Uterus (tissue), 4 donors: Measurements from ENCODE around the gene SOCS1. TPM values are rescaled to one million over a fixed set of nuclear protein-coding genes. Genes with fewer than 3 reads are reported as not detected.

ENCODE experiments used
- DNase-seq, 2 donors: peaks; one replicate each; pipeline ENCODE4 v3.0.0-alpha.2; 2019 to 2020
- H3K27ac ChIP-seq, 2 donors: fragments of 200-600 bp; sonication (generic); 1 replicate in 1 of 2; 2 replicates in 1 of 2; pipeline ENCODE4 v1.5.1; 2016 to 2018
- H3K27me3 ChIP-seq, 2 donors: fragments of 200-600 bp; sonication (generic); one replicate each; pipeline ENCODE4 v1.5.1; 2018 to 2019; ENCODE audit warnings: control low read depth in 1 of 2
- H3K36me3 ChIP-seq, 2 donors: fragments of 200-600 bp; sonication (generic); one replicate each; pipeline ENCODE4 v1.5.1; 2019; ENCODE audit warnings: control low read depth in 1 of 2
- H3K4me1 ChIP-seq, 2 donors: fragments of 200-600 bp; sonication (generic); one replicate each; pipeline ENCODE4 v1.5.1; 2018 to 2019; ENCODE audit warnings: control low read depth in 1 of 2
- H3K4me3 ChIP-seq, 2 donors: fragments of 200-600 bp; sonication (generic); 1 replicate in 1 of 2; 2 replicates in 1 of 2; pipeline ENCODE4 v1.5.1; 2018 to 2019; ENCODE audit warnings: mild to moderate bottlenecking in 1 of 2
- H3K9me3 ChIP-seq, 2 donors: fragments of 200-600 bp; sonication (generic); one replicate each; pipeline ENCODE4 v1.5.1; 2019; ENCODE audit warnings: control low read depth in 1 of 2
- CTCF ChIP-seq, 4 experiments: fragments of 200-600 bp in 2 of 4; fragments of 450-650 bp in 2 of 4; sonication (generic) in 2 of 4; IDR thresholded peaks; one replicate each; pipeline ENCODE4 v1.5.1; 2016 to 2019; ENCODE audit warnings: antibody characterized with exemption in 4 of 4, mild to moderate bottlenecking in 2 of 4, moderate library complexity in 1 of 4
- POLR2A ChIP-seq, 2 donors: fragments of 450-650 bp; IDR thresholded peaks; one replicate each; pipeline ENCODE4 v1.6.1; 2016; ENCODE audit warnings: antibody characterized with exemption in 2 of 2, mild to moderate bottlenecking in 1 of 2, moderate library complexity in 1 of 2
- intact Hi-C: fragments of 100-400 bp; cut with DNase I; formaldehyde crosslinking; loops from one replicate; pipeline ENCODE4 v1.15.1; 2023; ENCODE audit warnings: low total_unique reads
- total RNA-seq, 4 donors: library from RNA; depleted of rRNA in 3 of 4; stranded (reverse); fragments of >200 nt in 3 of 4; gene quantifications; one replicate each; pipeline versions ENCODE4 v1.1.0 to v1.2.4, GENCODE V29; 2014 to 2023
- donor health status: DM: yes; HTN: yes; CAD: no.

SOCS1 gene
- total RNA-seq, 4 donors from 2014 or later = 6.4 to 45.3 (median 7.6) TPM; not detected in 1

GRCh38 chr16:11276143-11276895 is 20.3 kb upstream of the SOCS1 start, which contains the start of gene PRM2:
TSS of gene PRM2 (minus strand) at chr16:11276480. CDS start at chr16:11276370, 110 bp downstream.
- H3K36me3 ChIP-seq = no peaks in the 10 kb centered on the region
- no peak within 1 kb of the TSS for H3K27ac ChIP-seq
- no peak for TF ChIP-seq CTCF (IDR thresholded peaks at IDR 0.05)
- no peak for DNase-seq
- H3K4me3 ChIP-seq = no peak within 1 kb of the TSS
- no peaks in the 10 kb centered on the region for H3K27me3 ChIP-seq
- H3K4me1 ChIP-seq = no peaks in the 10 kb centered on the region
- intact Hi-C loops = no loop called here
- no peaks in the 10 kb centered on the region for H3K9me3 ChIP-seq

GRCh38 chr16:11274964-11275363 is 19.0 kb upstream of the SOCS1 start:
- H3K4me1 ChIP-seq = no peaks in the 10 kb centered on the region
- H3K4me3 ChIP-seq = no peak overlapping the region
- no peaks in the 10 kb centered on the region for H3K36me3 ChIP-seq
- TF ChIP-seq CTCF (IDR thresholded peaks at IDR 0.05) (no peak), POLR2A (IDR thresholded peaks at IDR 0.05) (no peak)
- no peaks in the 10 kb centered on the region for H3K9me3 ChIP-seq
- no peak for DNase-seq
- no peaks in the 10 kb centered on the region for H3K27me3 ChIP-seq
- no peak overlapping the region for H3K27ac ChIP-seq
- intact Hi-C loops = no loop called here

- no peak overlapping the region for H3K4me3 ChIP-seq
- H3K9me3 ChIP-seq = no peaks in the 10 kb centered on the region
- H3K36me3 ChIP-seq = no peaks in the 10 kb centered on the region
- H3K27me3 ChIP-seq = no peaks in the 10 kb centered on the region
- TF ChIP-seq CTCF (IDR thresholded peaks at IDR 0.05) (no peak), POLR2A (IDR thresholded peaks at IDR 0.05) (no peak)
- intact Hi-C loops = no loop called here
- no peak for DNase-seq
- peak overlapping the region in 1 of 2 donors; percentile 9 for H3K27ac ChIP-seq
- H3K4me1 ChIP-seq = no peaks in the 10 kb centered on the region
Measured at GRCh38 chr16:11273721-11274324, 17.8 kb upstream of the SOCS1 start.

GRCh38 chr16:11272921-11273720 is 17.1 kb upstream of the SOCS1 start, which contains the start of gene PRM3:
TSS of gene PRM3 (minus strand) at chr16:11273629. CDS start at chr16:11273595, 34 bp downstream.
- H3K27ac ChIP-seq = peak within 1 kb of the TSS in 1 of 2 donors; percentile 9
- no peaks in the 10 kb centered on the region for H3K27me3 ChIP-seq
- no peaks in the 10 kb centered on the region for H3K9me3 ChIP-seq
- TF ChIP-seq CTCF (IDR thresholded peaks at IDR 0.05) = no peak
- no peak for TF ChIP-seq POLR2A (IDR thresholded peaks at IDR 0.05)
- no peak for DNase-seq
- H3K4me3 ChIP-seq = no peak within 1 kb of the TSS
- no peaks in the 10 kb centered on the region for H3K36me3 ChIP-seq
- intact Hi-C loops = no loop called here
- no peaks in the 10 kb centered on the region for H3K4me1 ChIP-seq
